K562 (cell line): ENCODE results near the gene DYNC2I2. TPM values are rescaled to one million over a fixed set of nuclear protein-coding genes. Genes with fewer than 3 reads are reported as not detected.

Experiments
- ATAC-seq: fragments of 200-7000 bp; cut with Tn5 transposase; 3 replicates; pipeline ENCODE4 v1.9.1; 2020; ENCODE audit warnings: moderate library complexity
- BruUV-seq: library from RNA; stranded (reverse); fragments of 400-500 nt; replicated peaks from 2 replicates; lab custom pipeline; 2021; lab: Mats Ljungman, UMichigan
- CTCF ChIA-PET: fragments of 300-600 bp; formaldehyde crosslinking; extraction: SDS; loops from one replicate; lab custom pipeline; 2021; ENCODE audit warnings: low intra/inter-chr PET ratio; lab: Yijun Ruan, JAX
- POLR2A ChIA-PET: fragments of 300-600, 350-650 bp; sonication (Branson Sonifier 250); formaldehyde crosslinking; extraction: SDS; loops from one replicate; lab custom pipeline; 2021; ENCODE audit warnings: antibody characterized with exemption, inconsistent platforms; lab: Yijun Ruan, JAX
- DNase-seq, 4 experiments: peaks; one replicate each; pipeline versions ENCODE4 v3.0.0 to v3.0.0-alpha.2; 2011 to 2018; ENCODE audit warnings: low spot score in 3 of 4, mixed read lengths in 3 of 4; ENCODE audit errors: extremely low read depth in 1 of 4
- FAIRE-seq: peaks from 2 replicates; lab custom pipeline; 2011; peaks lifted over from hg19 to GRCh38; lab: Jason Lieb, UNC
- H2AFZ ChIP-seq: 2 replicates; pipeline ENCODE4 v1.6.0; 2011; ENCODE audit warnings: low read depth, low read length, control low read depth, inconsistent platforms
- H3K27ac ChIP-seq: fragments of 200-600 bp; 3 replicates; pipeline ENCODE4 v1.8.0; 2011; ENCODE audit warnings: low read depth, mild to moderate bottlenecking, control low read depth, inconsistent platforms, low read length, moderate library complexity, mixed read lengths; ENCODE audit errors: extremely low read depth
- H3K27me3 ChIP-seq, 2 experiments: fragments of 300-600 bp in 1 of 2; 2 replicates in 1 of 2; 3 replicates in 1 of 2; pipeline versions ENCODE4 v1.6.0 to v1.8.0; 2011; ENCODE audit warnings: inconsistent platforms in 2 of 2, low read length in 2 of 2, mild to moderate bottlenecking in 1 of 2, mixed read lengths in 1 of 2, moderate library complexity in 1 of 2; ENCODE audit not compliant: control insufficient read depth in 2 of 2, insufficient read depth in 2 of 2
- H3K36me3 ChIP-seq: fragments of 300-600 bp; 3 replicates; pipeline ENCODE4 v1.8.0; 2011; ENCODE audit warnings: mild to moderate bottlenecking, low read length, inconsistent platforms; ENCODE audit not compliant: control insufficient read depth, insufficient read depth
- H3K4me1 ChIP-seq, 2 experiments: fragments of 200-600 bp in 1 of 2; replicated peaks in 1 of 2; 2 replicates in 1 of 2; 3 replicates in 1 of 2; pipeline versions ENCODE4 v1.5.1 to v1.8.0; 2011; ENCODE audit warnings: inconsistent platforms in 2 of 2, low read length in 2 of 2, mild to moderate bottlenecking in 1 of 2, mixed read lengths in 1 of 2, moderate library complexity in 1 of 2; ENCODE audit not compliant: control insufficient read depth in 2 of 2, insufficient read depth in 2 of 2
- H3K4me2 ChIP-seq: 2 replicates; pipeline ENCODE4 v1.6.1; 2011; ENCODE audit warnings: low read length, control low read depth, inconsistent platforms, mixed read lengths; ENCODE audit not compliant: insufficient read depth
- H3K4me3 ChIP-seq: fragments of 200-600 bp; sonication (generic), shearing (Covaris generic); 2 replicates; pipeline ENCODE4 v1.5.1; 2016; ENCODE audit warnings: control low read depth, inconsistent platforms
- H3K79me2 ChIP-seq: fragments of 200-600 bp; 3 replicates; pipeline ENCODE4 v1.8.0; 2011; ENCODE audit warnings: low read length, inconsistent platforms; ENCODE audit not compliant: control insufficient read depth, insufficient read depth
- H3K9ac ChIP-seq, 2 experiments: 2 replicates each; pipeline versions ENCODE4 v1.6.0 to v1.6.1; 2011; ENCODE audit warnings: low read depth in 2 of 2, low read length in 2 of 2, control low read depth in 1 of 2, inconsistent platforms in 1 of 2, mild to moderate bottlenecking in 1 of 2, mixed read lengths in 1 of 2; ENCODE audit not compliant: insufficient read depth in 1 of 2
- H3K9me1 ChIP-seq: one replicate; pipeline ENCODE4 v1.6.0; 2011; ENCODE audit warnings: inconsistent platforms, mild to moderate bottlenecking, low read length, moderate library complexity; ENCODE audit not compliant: control insufficient read depth, insufficient read depth
- H3K9me3 ChIP-seq: replicated peaks from 2 replicates; pipeline ENCODE4 v1.5.1; 2011; ENCODE audit warnings: low read depth, low read length, inconsistent platforms; ENCODE audit not compliant: control insufficient read depth, insufficient read depth
- H4K20me1 ChIP-seq: replicated peaks from 2 replicates; pipeline ENCODE4 v1.6.1; 2011; ENCODE audit warnings: low read length, inconsistent platforms, mixed read lengths; ENCODE audit not compliant: control insufficient read depth, insufficient read depth
- BCOR ChIP-seq: fragments of 450-650 bp; IDR thresholded peaks from 2 replicates; pipeline ENCODE4 v1.6.1; 2016
- FOXK1 ChIP-seq: sonication (generic); formaldehyde crosslinking; IDR thresholded peaks from 2 replicates; pipeline ENCODE4 v1.8.0; 2022; ENCODE audit warnings: missing genetic modification reagents, mild to moderate bottlenecking, borderline replicate concordance
- GABPB1 ChIP-seq: sonication (generic); formaldehyde crosslinking; IDR thresholded peaks from 2 replicates; pipeline ENCODE4 v1.8.0; 2022; ENCODE audit warnings: mild to moderate bottlenecking, missing genetic modification reagents
- HSF4 ChIP-seq: fragments of 250-450 bp; sonication (Bioruptor Pico); IDR thresholded peaks from 2 replicates; pipeline ENCODE4 v2.1.2; 2022; ENCODE audit warnings: mild to moderate bottlenecking, moderate library complexity, borderline replicate concordance
- NFIX ChIP-seq: fragments of 250-450 bp; sonication (Bioruptor Pico); IDR thresholded peaks from 2 replicates; pipeline ENCODE4 v1.4.0; 2020; ENCODE audit warnings: low read depth, mild to moderate bottlenecking, moderate library complexity
- PRMT5 ChIP-seq: sonication (generic); formaldehyde crosslinking; IDR thresholded peaks from 2 replicates; pipeline ENCODE4 v1.5.0; 2020; ENCODE audit warnings: missing genetic modification reagents
- RBM25 ChIP-seq: fragments of 200-400 bp; formaldehyde crosslinking; IDR thresholded peaks from 2 replicates; pipeline ENCODE4 v1.6.1; 2018; ENCODE audit warnings: low read length, low read depth, moderate library complexity; ENCODE audit not compliant: severe bottlenecking
- ZNF431 ChIP-seq: sonication (generic); formaldehyde crosslinking; IDR thresholded peaks from 2 replicates; pipeline ENCODE4 v1.8.0; 2022; ENCODE audit warnings: mild to moderate bottlenecking, missing genetic modification reagents
- ZNF507 ChIP-seq: conservative IDR thresholded peaks from 2 replicates; pipeline ENCODE4 v1.6.1; 2017; ENCODE audit warnings: missing genetic modification characterization, missing compliant biosample characterization
- ZNF695 ChIP-seq: fragments of 450-650 bp; formaldehyde crosslinking; IDR thresholded peaks from 2 replicates; pipeline ENCODE4 v1.4.0; 2020; ENCODE audit warnings: mild to moderate bottlenecking, moderate library complexity
- WGBS: fragments of 100-300 bp; shearing (Covaris generic); methylation state at CpG from one replicate; pipeline ENCODE4 v1.1.6; 2016; ENCODE audit warnings: low coverage, mixed read lengths; ENCODE audit not compliant: insufficient coverage; ENCODE audit errors: missing lambda C conversion rate; 5-methylcytosine and 5-hydroxymethylcytosine counted together
- in situ Hi-C: fragments of 300-500 bp; cut with MboI; formaldehyde crosslinking; loops from 4 replicates; pipeline ENCODE4 v1.15.0; 2018; ENCODE audit warnings: inconsistent platforms, mixed read lengths
- intact Hi-C: fragments of 100-400 bp; cut with micrococcal nuclease; formaldehyde crosslinking; loops from 2 replicates; pipeline ENCODE4 v1.14.2; 2022
- polyA plus RNA-seq, 8 experiments: library from polyadenylated mRNA; depleted of rRNA in 4 of 8; stranded (reverse) in 5 of 8; unstranded in 3 of 8; fragments of >200 nt; fragmentation: Nextera tagmentation in 2 of 8; fragmentation: Illumina TruSeq in 1 of 8; extraction: Ambion mirVana in 2 of 8; extraction: Trizol in 1 of 8; gene quantifications; 2 replicates each; pipeline versions ENCODE4 v1.2.1 to v1.2.3, GENCODE V29; 2011 to 2014; ENCODE audit warnings: inconsistent platforms in 1 of 8, missing spikeins in 1 of 8
- total RNA-seq, 7 experiments: library from RNA; depleted of rRNA in 6 of 7; stranded (reverse); fragments of >200 nt in 6 of 7; fragmentation: Illumina TruSeq in 2 of 7; extraction: Trizol in 2 of 7; gene quantifications; 2 replicates each; pipeline versions ENCODE4 v1.2.1 to v1.2.3, GENCODE V29; 2011 to 2021; ENCODE audit warnings: low replicate concordance in 1 of 7
- TF ChIP-seq, protein P1 (sequence below), 2 experiments: fragments of 450-650 bp; IDR thresholded peaks; 2 replicates each; pipeline ENCODE4 v1.6.1; 2018; ENCODE audit warnings: mild to moderate bottlenecking in 2 of 2, low read depth in 1 of 2; ENCODE audit not compliant: partially characterized antibody in 2 of 2
- TF ChIP-seq, protein P2 (sequence below): fragments of 250-450 bp; sonication (Bioruptor Pico); IDR thresholded peaks from 2 replicates; pipeline ENCODE4 v1.4.0; 2020
- TF ChIP-seq, protein P3 (sequence below): fragments of 450-650 bp; IDR thresholded peaks from 2 replicates; pipeline ENCODE4 v1.6.1; 2016; ENCODE audit warnings: low read depth, mild to moderate bottlenecking, moderate library complexity

DYNC2I2 gene
- total and polyA plus RNA-seq, 9 of the 15 experiments (the other 6 are each of a cell fraction or from before 2014, with no cell fraction given): 1.5 to 249 (median 70.0) TPM

DNA sequence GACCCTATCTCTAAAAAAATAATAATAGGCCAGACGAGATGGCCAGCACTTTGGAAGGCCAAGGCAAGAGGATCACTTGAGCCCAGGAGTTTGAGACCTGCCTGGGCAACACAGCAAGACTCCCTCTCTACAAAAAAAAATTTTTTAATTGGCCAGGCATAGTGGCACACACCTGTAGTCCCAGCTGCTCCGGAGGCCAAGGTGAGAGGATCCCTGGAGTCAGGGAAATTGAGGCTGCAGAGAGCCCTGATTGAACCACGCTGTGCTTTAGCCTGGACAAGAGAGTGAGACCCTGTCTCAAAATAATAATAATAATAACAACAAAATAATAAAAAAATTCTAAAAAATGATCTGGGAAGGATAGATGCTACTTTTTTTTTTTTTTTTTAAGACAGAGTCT lies 1.1 kb upstream of the DYNC2I2 start:
- peak overlapping the region; percentile 99 for H2AFZ ChIP-seq
- FAIRE-seq (no peak), DNase-seq (no peak), ATAC-seq (no peak)
- no peak overlapping the region for H3K27ac ChIP-seq
- no peaks in the 10 kb centered on the region for H4K20me1 ChIP-seq
- ChIA-PET POLR2A (interaction anchor here (0.6 to 1.9 kb wide), 7 partner anchors 9 to 1302 kb away, joined by 3 to 8 read pairs (median 3); no protein-coding TSS in a partner anchor), CTCF (no interaction called here)
- H3K9me3 ChIP-seq: no peaks in the 10 kb centered on the region
- in situ Hi-C loops (no loop called here), intact Hi-C loops (no loop called here)
- H3K4me2 ChIP-seq: no peak overlapping the region
- H3K4me1 ChIP-seq: peaks cover 5 to 28% of the 10 kb centered on the region in 2 experiments; a peak in 4 of 5 replicates
- peaks cover 13% of the 10 kb centered on the region; the same call in 2 of the 3 replicates for H3K36me3 ChIP-seq
- H3K27me3 ChIP-seq: no peaks in the 10 kb centered on the region; a peak in 1 of 5 replicates
- no TSS peak for BruUV-seq
- no peaks in the 10 kb centered on the region for H3K9me1 ChIP-seq
- H3K4me3 ChIP-seq: no peak overlapping the region
- no peak overlapping the region for H3K9ac ChIP-seq
- 76% methylated on average over 3 of the region's 3 CpGs for WGBS
- peaks cover 30% of the 10 kb centered on the region for H3K79me2 ChIP-seq
- no peak for TF ChIP-seq ZNF695 (CRISPR knock-in tag)
- TF ChIP-seq GABPB1 (CRISPR knock-in tag): no peak
- TF ChIP-seq PRMT5 (CRISPR knock-in tag): no peak
- peak; percentile 25 for TF ChIP-seq RBM25
- peak; percentile 62 for TF ChIP-seq BCOR
- no peak for TF ChIP-seq FOXK1
- TF ChIP-seq, protein P1, sequence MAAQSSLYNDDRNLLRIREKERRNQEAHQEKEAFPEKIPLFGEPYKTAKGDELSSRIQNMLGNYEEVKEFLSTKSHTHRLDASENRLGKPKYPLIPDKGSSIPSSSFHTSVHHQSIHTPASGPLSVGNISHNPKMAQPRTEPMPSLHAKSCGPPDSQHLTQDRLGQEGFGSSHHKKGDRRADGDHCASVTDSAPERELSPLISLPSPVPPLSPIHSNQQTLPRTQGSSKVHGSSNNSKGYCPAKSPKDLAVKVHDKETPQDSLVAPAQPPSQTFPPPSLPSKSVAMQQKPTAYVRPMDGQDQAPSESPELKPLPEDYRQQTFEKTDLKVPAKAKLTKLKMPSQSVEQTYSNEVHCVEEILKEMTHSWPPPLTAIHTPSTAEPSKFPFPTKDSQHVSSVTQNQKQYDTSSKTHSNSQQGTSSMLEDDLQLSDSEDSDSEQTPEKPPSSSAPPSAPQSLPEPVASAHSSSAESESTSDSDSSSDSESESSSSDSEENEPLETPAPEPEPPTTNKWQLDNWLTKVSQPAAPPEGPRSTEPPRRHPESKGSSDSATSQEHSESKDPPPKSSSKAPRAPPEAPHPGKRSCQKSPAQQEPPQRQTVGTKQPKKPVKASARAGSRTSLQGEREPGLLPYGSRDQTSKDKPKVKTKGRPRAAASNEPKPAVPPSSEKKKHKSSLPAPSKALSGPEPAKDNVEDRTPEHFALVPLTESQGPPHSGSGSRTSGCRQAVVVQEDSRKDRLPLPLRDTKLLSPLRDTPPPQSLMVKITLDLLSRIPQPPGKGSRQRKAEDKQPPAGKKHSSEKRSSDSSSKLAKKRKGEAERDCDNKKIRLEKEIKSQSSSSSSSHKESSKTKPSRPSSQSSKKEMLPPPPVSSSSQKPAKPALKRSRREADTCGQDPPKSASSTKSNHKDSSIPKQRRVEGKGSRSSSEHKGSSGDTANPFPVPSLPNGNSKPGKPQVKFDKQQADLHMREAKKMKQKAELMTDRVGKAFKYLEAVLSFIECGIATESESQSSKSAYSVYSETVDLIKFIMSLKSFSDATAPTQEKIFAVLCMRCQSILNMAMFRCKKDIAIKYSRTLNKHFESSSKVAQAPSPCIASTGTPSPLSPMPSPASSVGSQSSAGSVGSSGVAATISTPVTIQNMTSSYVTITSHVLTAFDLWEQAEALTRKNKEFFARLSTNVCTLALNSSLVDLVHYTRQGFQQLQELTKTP (IDR thresholded peaks at IDR 0.05; ENCODE audit: low read depth in 1 of 2, partially characterized antibody in 2 of 2): no peak
- TF ChIP-seq HSF4 (CRISPR knock-in tag): no peak
- TF ChIP-seq, protein P2, sequence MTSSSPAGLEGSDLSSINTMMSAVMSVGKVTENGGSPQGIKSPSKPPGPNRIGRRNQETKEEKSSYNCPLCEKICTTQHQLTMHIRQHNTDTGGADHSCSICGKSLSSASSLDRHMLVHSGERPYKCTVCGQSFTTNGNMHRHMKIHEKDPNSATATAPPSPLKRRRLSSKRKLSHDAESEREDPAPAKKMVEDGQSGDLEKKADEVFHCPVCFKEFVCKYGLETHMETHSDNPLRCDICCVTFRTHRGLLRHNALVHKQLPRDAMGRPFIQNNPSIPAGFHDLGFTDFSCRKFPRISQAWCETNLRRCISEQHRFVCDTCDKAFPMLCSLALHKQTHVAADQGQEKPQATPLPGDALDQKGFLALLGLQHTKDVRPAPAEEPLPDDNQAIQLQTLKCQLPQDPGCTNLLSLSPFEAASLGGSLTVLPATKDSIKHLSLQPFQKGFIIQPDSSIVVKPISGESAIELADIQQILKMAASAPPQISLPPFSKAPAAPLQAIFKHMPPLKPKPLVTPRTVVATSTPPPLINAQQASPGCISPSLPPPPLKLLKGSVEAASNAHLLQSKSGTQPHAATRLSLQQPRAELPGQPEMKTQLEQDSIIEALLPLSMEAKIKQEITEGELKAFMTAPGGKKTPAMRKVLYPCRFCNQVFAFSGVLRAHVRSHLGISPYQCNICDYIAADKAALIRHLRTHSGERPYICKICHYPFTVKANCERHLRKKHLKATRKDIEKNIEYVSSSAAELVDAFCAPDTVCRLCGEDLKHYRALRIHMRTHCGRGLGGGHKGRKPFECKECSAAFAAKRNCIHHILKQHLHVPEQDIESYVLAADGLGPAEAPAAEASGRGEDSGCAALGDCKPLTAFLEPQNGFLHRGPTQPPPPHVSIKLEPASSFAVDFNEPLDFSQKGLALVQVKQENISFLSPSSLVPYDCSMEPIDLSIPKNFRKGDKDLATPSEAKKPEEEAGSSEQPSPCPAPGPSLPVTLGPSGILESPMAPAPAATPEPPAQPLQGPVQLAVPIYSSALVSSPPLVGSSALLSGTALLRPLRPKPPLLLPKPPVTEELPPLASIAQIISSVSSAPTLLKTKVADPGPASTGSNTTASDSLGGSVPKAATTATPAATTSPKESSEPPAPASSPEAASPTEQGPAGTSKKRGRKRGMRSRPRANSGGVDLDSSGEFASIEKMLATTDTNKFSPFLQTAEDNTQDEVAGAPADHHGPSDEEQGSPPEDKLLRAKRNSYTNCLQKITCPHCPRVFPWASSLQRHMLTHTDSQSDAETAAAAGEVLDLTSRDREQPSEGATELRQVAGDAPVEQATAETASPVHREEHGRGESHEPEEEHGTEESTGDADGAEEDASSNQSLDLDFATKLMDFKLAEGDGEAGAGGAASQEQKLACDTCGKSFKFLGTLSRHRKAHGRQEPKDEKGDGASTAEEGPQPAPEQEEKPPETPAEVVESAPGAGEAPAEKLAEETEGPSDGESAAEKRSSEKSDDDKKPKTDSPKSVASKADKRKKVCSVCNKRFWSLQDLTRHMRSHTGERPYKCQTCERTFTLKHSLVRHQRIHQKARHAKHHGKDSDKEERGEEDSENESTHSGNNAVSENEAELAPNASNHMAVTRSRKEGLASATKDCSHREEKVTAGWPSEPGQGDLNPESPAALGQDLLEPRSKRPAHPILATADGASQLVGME (CRISPR knock-in tag): no peak
- TF ChIP-seq NFIX (CRISPR knock-in tag): no peak
- TF ChIP-seq ZNF507: no peak
- TF ChIP-seq ZNF431 (CRISPR knock-in tag): no peak
- TF ChIP-seq, protein P3, sequence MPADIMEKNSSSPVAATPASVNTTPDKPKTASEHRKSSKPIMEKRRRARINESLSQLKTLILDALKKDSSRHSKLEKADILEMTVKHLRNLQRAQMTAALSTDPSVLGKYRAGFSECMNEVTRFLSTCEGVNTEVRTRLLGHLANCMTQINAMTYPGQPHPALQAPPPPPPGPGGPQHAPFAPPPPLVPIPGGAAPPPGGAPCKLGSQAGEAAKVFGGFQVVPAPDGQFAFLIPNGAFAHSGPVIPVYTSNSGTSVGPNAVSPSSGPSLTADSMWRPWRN: no peak
